Right lobe of liver (tissue), 4 donors: Measurements from ENCODE around the gene FAAP20.

ENCODE experiments used
- POLR2A ChIP-seq: fragments of 450-650 bp; IDR thresholded peaks from one replicate; pipeline ENCODE4 v1.6.1; 2017; ENCODE audit warnings: antibody characterized with exemption, mild to moderate bottlenecking
- TF ChIP-seq, protein P1 (sequence below), 4 donors: fragments of 200-600 bp in 3 of 4; fragments of 450-650 bp in 1 of 4; IDR thresholded peaks; one replicate each; pipeline versions ENCODE4 v1.5.1 to v1.8.0; 2016 to 2022; ENCODE audit warnings: antibody characterized with exemption in 4 of 4, mild to moderate bottlenecking in 2 of 4
- donor health status: DM: no; HTN: no; CAD: no.
- donor health status: DM: no; HTN: no; CAD: no.
- donor health status: DM: no; HTN: yes; CAD: no.

DNA sequence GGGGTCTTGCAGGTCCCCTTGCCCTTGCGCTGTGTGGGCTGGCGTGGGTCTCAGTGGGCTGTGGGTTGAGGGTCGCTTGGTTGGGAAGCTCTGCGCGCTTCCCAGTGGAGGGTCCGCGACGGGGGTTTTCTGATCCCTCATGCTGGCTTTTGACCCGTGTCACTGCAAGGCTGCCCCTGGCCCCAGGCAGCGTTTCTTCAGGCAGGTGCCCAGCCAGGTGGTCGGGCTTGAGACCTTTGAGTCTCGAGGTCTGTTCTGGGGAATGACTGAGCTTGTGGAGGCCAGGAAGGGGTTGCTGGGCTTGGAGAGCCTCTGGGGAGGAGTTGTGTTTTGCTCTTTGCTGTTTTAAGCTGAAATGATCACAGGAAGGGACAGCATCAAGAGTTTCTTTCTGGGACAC is 38.9 kb upstream of the FAAP20 start:
- TF ChIP-seq, protein P1, sequence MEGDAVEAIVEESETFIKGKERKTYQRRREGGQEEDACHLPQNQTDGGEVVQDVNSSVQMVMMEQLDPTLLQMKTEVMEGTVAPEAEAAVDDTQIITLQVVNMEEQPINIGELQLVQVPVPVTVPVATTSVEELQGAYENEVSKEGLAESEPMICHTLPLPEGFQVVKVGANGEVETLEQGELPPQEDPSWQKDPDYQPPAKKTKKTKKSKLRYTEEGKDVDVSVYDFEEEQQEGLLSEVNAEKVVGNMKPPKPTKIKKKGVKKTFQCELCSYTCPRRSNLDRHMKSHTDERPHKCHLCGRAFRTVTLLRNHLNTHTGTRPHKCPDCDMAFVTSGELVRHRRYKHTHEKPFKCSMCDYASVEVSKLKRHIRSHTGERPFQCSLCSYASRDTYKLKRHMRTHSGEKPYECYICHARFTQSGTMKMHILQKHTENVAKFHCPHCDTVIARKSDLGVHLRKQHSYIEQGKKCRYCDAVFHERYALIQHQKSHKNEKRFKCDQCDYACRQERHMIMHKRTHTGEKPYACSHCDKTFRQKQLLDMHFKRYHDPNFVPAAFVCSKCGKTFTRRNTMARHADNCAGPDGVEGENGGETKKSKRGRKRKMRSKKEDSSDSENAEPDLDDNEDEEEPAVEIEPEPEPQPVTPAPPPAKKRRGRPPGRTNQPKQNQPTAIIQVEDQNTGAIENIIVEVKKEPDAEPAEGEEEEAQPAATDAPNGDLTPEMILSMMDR (IDR thresholded peaks at IDR 0.05) = no peak
- no peak for TF ChIP-seq POLR2A
